MV-4-11 (cell line): Measurements from ENCODE around the gene GNPAT.
"Not testable (repeated sequence)": the region's sequence is repeated elsewhere in the genome, so short reads cannot be mapped to it uniquely, and the experiment has no call there.

Source experiments
- DNase-seq: peaks from one replicate; lab custom pipeline; 2025; lab: John Stamatoyannopoulos, UW

Gene GNPAT

GRCh38 chr1:231240883-231241735 lies at the start of gene GNPAT:
GNPAT (plus strand) TSS chr1:231241212; CDS start chr1:231241379, 167 bp downstream.
- DNase-seq, result peak; percentile 77

GRCh38 chr1:231192620-231193163 lies 48.3 kb upstream of the GNPAT start:
- no peak for DNase-seq

- peak; percentile 23 for DNase-seq
Observed at GRCh38 chr1:231193710-231194340, 47.2 kb upstream of the GNPAT start.

- DNase-seq, result no peak
Observed at GRCh38 chr1:231194476-231194842, 46.6 kb upstream of the GNPAT start.

GRCh38 chr1:231194843-231195516 lies 46.0 kb upstream of the GNPAT start:
- DNase-seq, result no peak

GRCh38 chr1:231196307-231196706 lies 44.7 kb upstream of the GNPAT start:
- DNase-seq, result no peak

GRCh38 chr1:231196728-231197127 lies 44.3 kb upstream of the GNPAT start:
- DNase-seq, result no peak

GRCh38 chr1:231199868-231200267 lies 41.1 kb upstream of the GNPAT start:
- DNase-seq, result no peak

GRCh38 chr1:231200388-231201031 lies 40.5 kb upstream of the GNPAT start:
- DNase-seq, result no peak

- no peak for DNase-seq
Observed at GRCh38 chr1:231201375-231201978, 39.5 kb upstream of the GNPAT start.

GRCh38 chr1:231201979-231202633 lies 38.9 kb upstream of the GNPAT start:
- DNase-seq, result no peak

- no peak for DNase-seq
Observed at GRCh38 chr1:231203259-231204057, 37.6 kb upstream of the GNPAT start.

- DNase-seq, result no peak
Observed at GRCh38 chr1:231206856-231207255, 34.2 kb upstream of the GNPAT start.

GRCh38 chr1:231207437-231207836 lies 33.6 kb upstream of the GNPAT start:
- no peak for DNase-seq

GRCh38 chr1:231208980-231209379 lies 32.0 kb upstream of the GNPAT start:
- no peak for DNase-seq

GRCh38 chr1:231209531-231209930 lies 31.5 kb upstream of the GNPAT start:
- no peak for DNase-seq

- DNase-seq, result no peak
Observed at GRCh38 chr1:231210126-231210525, 30.9 kb upstream of the GNPAT start.

- DNase-seq, result peak; percentile 50
Observed at GRCh38 chr1:231211005-231211857, 29.8 kb upstream of the GNPAT start.

- DNase-seq, result not testable (repeated sequence)
Observed at GRCh38 chr1:231212301-231212700, 28.7 kb upstream of the GNPAT start.
